Keratinocyte (primary cell): Measurements from ENCODE around the gene GCNT1. TPM values are rescaled to one million over a fixed set of nuclear protein-coding genes. Genes with fewer than 3 reads are reported as not detected.

Experiments
- DNase-seq: peaks from one replicate; pipeline ENCODE4 v3.0.0-alpha.2; 2011; ENCODE audit warnings: low read depth, missing footprints, low spot score
- FAIRE-seq: peaks from 2 replicates; lab custom pipeline; 2011; peaks lifted over from hg19 to GRCh38; lab: Jason Lieb, UNC
- H2AFZ ChIP-seq: 2 replicates; pipeline ENCODE4 v1.6.0; 2012; ENCODE audit warnings: low read length, control low read depth, inconsistent platforms; ENCODE audit not compliant: control insufficient read depth
- H3K27ac ChIP-seq: 2 replicates; pipeline ENCODE4 v1.5.1; 2011; ENCODE audit warnings: low read length; ENCODE audit not compliant: control insufficient read depth, insufficient read depth
- H3K27me3 ChIP-seq: 3 replicates; pipeline ENCODE4 v1.6.0; 2011; ENCODE audit warnings: low read length; ENCODE audit not compliant: control insufficient read depth, insufficient read depth; ENCODE audit errors: extremely low read depth
- H3K36me3 ChIP-seq, 2 experiments: 2 replicates in 1 of 2; 3 replicates in 1 of 2; pipeline ENCODE4 v1.5.1; 2011; ENCODE audit warnings: low read length in 2 of 2, mild to moderate bottlenecking in 1 of 2; ENCODE audit not compliant: control insufficient read depth in 2 of 2, insufficient read depth in 2 of 2; ENCODE audit errors: extremely low read depth in 1 of 2
- H3K4me1 ChIP-seq: 3 replicates; pipeline ENCODE4 v1.5.1; 2011; ENCODE audit warnings: low read length; ENCODE audit not compliant: control insufficient read depth, insufficient read depth; ENCODE audit errors: extremely low read depth
- H3K4me2 ChIP-seq: 3 replicates; pipeline ENCODE4 v1.6.0; 2011; ENCODE audit warnings: low read depth, low read length; ENCODE audit not compliant: control insufficient read depth, insufficient read depth; ENCODE audit errors: extremely low read depth
- H3K4me3 ChIP-seq, 3 experiments: fragments of 200-600 bp in 1 of 3; sonication (generic) in 1 of 3; 2 replicates in 2 of 3; 3 replicates in 1 of 3; pipeline ENCODE4 v1.5.1; 2011 to 2016; ENCODE audit warnings: low read length in 3 of 3, mild to moderate bottlenecking in 3 of 3, control low read depth in 2 of 3, inconsistent platforms in 1 of 3, low read depth in 1 of 3, mixed read lengths in 1 of 3, mixed run types in 1 of 3, moderate library complexity in 1 of 3; ENCODE audit not compliant: control insufficient read depth in 2 of 3, insufficient read depth in 2 of 3; ENCODE audit errors: extremely low read depth in 1 of 3
- H3K79me2 ChIP-seq: 2 replicates; pipeline ENCODE4 v1.6.0; 2012; ENCODE audit warnings: low read length; ENCODE audit not compliant: control insufficient read depth, insufficient read depth
- H3K9ac ChIP-seq: 3 replicates; pipeline ENCODE4 v1.6.0; 2011; ENCODE audit warnings: low read length; ENCODE audit not compliant: control insufficient read depth, insufficient read depth; ENCODE audit errors: extremely low read depth
- H3K9me1 ChIP-seq: 3 replicates; pipeline ENCODE4 v1.6.0; 2011; ENCODE audit warnings: low read length; ENCODE audit not compliant: control insufficient read depth, insufficient read depth; ENCODE audit errors: extremely low read depth
- H3K9me3 ChIP-seq: 2 replicates; pipeline ENCODE4 v1.5.1; 2012; ENCODE audit warnings: low read depth, low read length; ENCODE audit not compliant: control insufficient read depth
- H4K20me1 ChIP-seq: 3 replicates; pipeline ENCODE4 v1.6.0; 2011; ENCODE audit warnings: low read length; ENCODE audit not compliant: control insufficient read depth, insufficient read depth; ENCODE audit errors: extremely low read depth
- EZH2 ChIP-seq: IDR thresholded peaks from one replicate; pipeline ENCODE4 v1.6.1; 2012; ENCODE audit warnings: inconsistent platforms, mild to moderate bottlenecking, low read length, moderate library complexity
- dilution Hi-C: fragments of 300-500 bp; cut with MboI; formaldehyde crosslinking; loops from one replicate; pipeline ENCODE4 v1.7.0; 2020; ENCODE audit warnings: low sequenced_read_pairs; ENCODE audit not compliant: extremely low pct_ligation_motif_present
- polyA plus RNA-seq, 5 experiments: library from polyadenylated mRNA; depleted of rRNA in 3 of 5; stranded (reverse) in 3 of 5; stranded (forward) in 1 of 5; unstranded in 1 of 5; fragments of >200 nt; gene quantifications; 1 replicate in 1 of 5; 2 replicates in 3 of 5; 3 replicates in 1 of 5; pipeline versions ENCODE4 v1.2.1 to v1.2.3, GENCODE V29; 2011 to 2012; ENCODE audit warnings: missing spikeins in 2 of 5, low read depth in 1 of 5, low replicate concordance in 1 of 5
- TF ChIP-seq, protein P1 (sequence below), 3 experiments: IDR thresholded peaks in 1 of 3; conservative IDR thresholded peaks in 1 of 3; optimal IDR thresholded peaks in 1 of 3; 2 replicates in 2 of 3; 3 replicates in 1 of 3; pipeline versions ENCODE3 to v1.5.1; 2011; ENCODE audit warnings: low read length in 3 of 3, mild to moderate bottlenecking in 3 of 3, moderate library complexity in 2 of 3, control low read depth in 1 of 3, inconsistent platforms in 1 of 3; ENCODE audit not compliant: insufficient read depth in 2 of 3; ENCODE audit errors: extremely low read depth in 1 of 3

GCNT1 gene
- polyA plus RNA-seq, 1 donor (not counting 4 experiments of a cell fraction or from before 2014, with no cell fraction given): 7.5 TPM

DNA sequence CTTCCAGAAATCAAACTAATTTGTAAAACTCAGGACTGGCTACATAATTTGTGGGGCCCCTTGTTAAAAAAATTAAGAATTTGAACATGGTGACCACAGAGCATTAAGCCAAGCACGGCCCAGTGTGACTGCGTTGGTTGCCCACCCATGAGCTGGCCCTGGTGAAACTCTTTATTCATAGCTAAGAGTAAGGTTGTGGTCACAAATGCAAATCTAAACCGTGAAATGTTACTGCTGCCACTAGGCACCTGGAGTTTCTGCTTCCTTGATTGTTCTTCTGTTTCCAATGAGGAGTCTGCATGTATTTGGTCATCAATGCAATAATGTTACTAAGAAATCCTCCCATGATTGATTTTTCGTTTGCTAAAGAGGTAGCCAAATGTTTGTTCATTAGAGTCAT is 4.2 kb downstream of the GCNT1 start:
- Histone ChIP-seq H3K9me1 (no peaks in the 10 kb centered on the region), H3K4me3 (no peak overlapping the region), H3K36me3 (peaks cover 0 to 1% of the 10 kb centered on the region in 2 experiments), H3K4me1 (peaks cover 11% of the 10 kb centered on the region), H3K9ac (no peak overlapping the region), H2AFZ (no peak overlapping the region), H3K27ac (no peak overlapping the region), H3K27me3 (no peaks in the 10 kb centered on the region), H3K9me3 (no peaks in the 10 kb centered on the region), H3K4me2 (no peak overlapping the region), H4K20me1 (no peaks in the 10 kb centered on the region), H3K79me2 (no peaks in the 10 kb centered on the region)
- DNase-seq (no peak), FAIRE-seq (no peak)
- dilution Hi-C loops: no loop called here
- TF ChIP-seq, protein P1, sequence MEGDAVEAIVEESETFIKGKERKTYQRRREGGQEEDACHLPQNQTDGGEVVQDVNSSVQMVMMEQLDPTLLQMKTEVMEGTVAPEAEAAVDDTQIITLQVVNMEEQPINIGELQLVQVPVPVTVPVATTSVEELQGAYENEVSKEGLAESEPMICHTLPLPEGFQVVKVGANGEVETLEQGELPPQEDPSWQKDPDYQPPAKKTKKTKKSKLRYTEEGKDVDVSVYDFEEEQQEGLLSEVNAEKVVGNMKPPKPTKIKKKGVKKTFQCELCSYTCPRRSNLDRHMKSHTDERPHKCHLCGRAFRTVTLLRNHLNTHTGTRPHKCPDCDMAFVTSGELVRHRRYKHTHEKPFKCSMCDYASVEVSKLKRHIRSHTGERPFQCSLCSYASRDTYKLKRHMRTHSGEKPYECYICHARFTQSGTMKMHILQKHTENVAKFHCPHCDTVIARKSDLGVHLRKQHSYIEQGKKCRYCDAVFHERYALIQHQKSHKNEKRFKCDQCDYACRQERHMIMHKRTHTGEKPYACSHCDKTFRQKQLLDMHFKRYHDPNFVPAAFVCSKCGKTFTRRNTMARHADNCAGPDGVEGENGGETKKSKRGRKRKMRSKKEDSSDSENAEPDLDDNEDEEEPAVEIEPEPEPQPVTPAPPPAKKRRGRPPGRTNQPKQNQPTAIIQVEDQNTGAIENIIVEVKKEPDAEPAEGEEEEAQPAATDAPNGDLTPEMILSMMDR (optimal IDR thresholded peaks at IDR 0.05 in 1 of 3, IDR thresholded peaks at IDR 0.05 in 1 of 3, conservative IDR thresholded peaks at IDR 0.05 in 1 of 3; ENCODE audit: extremely low read depth in 1 of 3, insufficient read depth in 2 of 3, low read length in 3 of 3): no peak
- TF ChIP-seq EZH2: no peak

DNA sequence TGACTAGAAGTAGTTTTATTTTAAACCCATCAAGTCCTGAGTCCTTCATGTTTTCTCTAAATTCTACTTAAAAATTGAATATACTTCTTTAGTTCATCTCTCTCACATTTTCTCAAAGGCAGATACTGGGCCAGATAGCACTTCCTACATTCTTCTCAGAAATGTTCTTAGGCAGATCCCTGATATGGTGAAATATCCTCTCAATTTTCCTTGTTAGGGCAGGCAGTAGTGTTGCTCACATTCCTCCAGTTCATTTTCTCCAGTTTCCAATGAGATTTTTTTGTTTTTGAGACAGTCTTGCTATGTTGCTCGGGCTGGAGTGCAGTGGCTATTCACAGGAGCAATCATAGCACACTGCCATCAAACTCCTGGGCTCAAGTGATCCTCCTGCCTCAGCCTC is 5.7 kb downstream of the GCNT1 start:
- no peaks in the 10 kb centered on the region for H3K79me2 ChIP-seq
- DNase-seq: no peak
- peaks cover 0 to 1% of the 10 kb centered on the region in 2 experiments for H3K36me3 ChIP-seq

More for the DNA sequence above, 5.7 kb downstream of the GCNT1 start:
- TF ChIP-seq EZH2: no peak
- TF ChIP-seq, protein P1 (optimal IDR thresholded peaks at IDR 0.05 in 1 of 3, IDR thresholded peaks at IDR 0.05 in 1 of 3, conservative IDR thresholded peaks at IDR 0.05 in 1 of 3; ENCODE audit: extremely low read depth in 1 of 3, insufficient read depth in 2 of 3, low read length in 3 of 3): no peak
- no peak for FAIRE-seq
- no peak overlapping the region for H3K27ac ChIP-seq
- no peaks in the 10 kb centered on the region for H4K20me1 ChIP-seq
- H3K4me1 ChIP-seq: peaks cover 11% of the 10 kb centered on the region
- no peak overlapping the region for H3K4me2 ChIP-seq
- H3K9ac ChIP-seq: no peak overlapping the region
- dilution Hi-C loops: no loop called here
- no peak overlapping the region for H3K4me3 ChIP-seq
- H3K9me1 ChIP-seq: no peaks in the 10 kb centered on the region
- H3K27me3 ChIP-seq: no peaks in the 10 kb centered on the region
- no peak overlapping the region for H2AFZ ChIP-seq
- no peaks in the 10 kb centered on the region for H3K9me3 ChIP-seq
